B cell (primary cell): ENCODE data around the gene STMN3. TPM values are rescaled to one million over a fixed set of nuclear protein-coding genes. Genes with fewer than 3 reads are reported as not detected.

ENCODE experiments used
- ATAC-seq: fragments of 200-7000 bp; cut with Tn5 transposase; one replicate; pipeline ENCODE4 v1.10.0; 2021; ENCODE audit warnings: low read depth, mild to moderate bottlenecking, moderate number of reproducible peaks, moderate library complexity
- CTCF ChIA-PET: fragments of 350-600 bp; sonication (Branson Sonifier 250); formaldehyde crosslinking; loops from one replicate; lab custom pipeline; 2021; ENCODE audit warnings: antibody characterized with exemption, inconsistent platforms; lab: Charles Lee
- POLR2A ChIA-PET: fragments of 350-600 bp; sonication (Branson Sonifier 250); formaldehyde crosslinking; loops from one replicate; lab custom pipeline; 2021; ENCODE audit warnings: antibody characterized with exemption; lab: Charles Lee
- DNase-seq: peaks from one replicate; pipeline ENCODE4 v3.0.0; 2013
- H2AFZ ChIP-seq: 2 replicates; pipeline ENCODE4 v1.6.1; 2012; ENCODE audit warnings: mild to moderate bottlenecking, low read depth, low read length; ENCODE audit not compliant: insufficient read depth, poor library complexity, severe bottlenecking
- H3K27ac ChIP-seq, 2 donors: 1 replicate in 1 of 2; 2 replicates in 1 of 2; pipeline ENCODE4 v1.5.1; 2012 to 2013; ENCODE audit warnings: low read length in 2 of 2, mild to moderate bottlenecking in 2 of 2, moderate library complexity in 1 of 2
- H3K27me3 ChIP-seq, 4 experiments: fragments of 200-600 bp in 1 of 4; sonication (generic) in 1 of 4; replicated peaks in 1 of 4; 1 replicate in 2 of 4; 2 replicates in 2 of 4; pipeline versions ENCODE4 v1.6.1 to v1.7.0; 2013 to 2016; ENCODE audit warnings: low read length in 3 of 4, mild to moderate bottlenecking in 2 of 4, mixed read lengths in 1 of 4, moderate library complexity in 1 of 4; ENCODE audit not compliant: insufficient read depth in 4 of 4, control insufficient read depth in 3 of 4; ENCODE audit errors: control extremely low read depth in 1 of 4
- H3K36me3 ChIP-seq, 2 experiments: replicated peaks in 1 of 2; 1 replicate in 1 of 2; 2 replicates in 1 of 2; pipeline versions ENCODE4 v1.6.1 to v1.7.1; 2013; ENCODE audit warnings: low read length in 1 of 2; ENCODE audit not compliant: insufficient read depth in 2 of 2, control insufficient read depth in 1 of 2; ENCODE audit errors: control extremely low read depth in 1 of 2, extremely low read depth in 1 of 2
- H3K4me1 ChIP-seq, 2 donors: fragments of 200-600 bp in 1 of 2; sonication (generic) in 1 of 2; 1 replicate in 1 of 2; 2 replicates in 1 of 2; pipeline versions ENCODE4 v1.5.1 to v1.6.1; 2013 to 2017; ENCODE audit warnings: low read length in 2 of 2; ENCODE audit not compliant: control insufficient read depth in 2 of 2, insufficient read depth in 2 of 2
- H3K4me2 ChIP-seq: replicated peaks from 2 replicates; pipeline ENCODE3; 2012; ENCODE audit warnings: mild to moderate bottlenecking, low read depth, low read length; ENCODE audit not compliant: poor library complexity, severe bottlenecking
- H3K4me3 ChIP-seq, 5 experiments: fragments of 200-600 bp in 1 of 5; sonication (generic) in 1 of 5; 1 replicate in 3 of 5; 2 replicates in 2 of 5; pipeline versions ENCODE4 v1.5.1 to v1.7.0; 2011 to 2016; ENCODE audit warnings: low read length in 4 of 5, mild to moderate bottlenecking in 4 of 5, low read depth in 2 of 5, control low read depth in 1 of 5, moderate library complexity in 1 of 5; ENCODE audit not compliant: insufficient read depth in 1 of 5; ENCODE audit errors: control extremely low read depth in 1 of 5, extremely low read depth in 1 of 5
- H3K79me2 ChIP-seq: fragments of 200-600 bp; sonication (generic); one replicate; pipeline ENCODE4 v1.6.0; 2016; ENCODE audit warnings: low read length; ENCODE audit not compliant: control insufficient read depth, insufficient read depth
- H3K9ac ChIP-seq: fragments of 200-600 bp; sonication (generic); 2 replicates; pipeline ENCODE4 v1.6.1; 2017; ENCODE audit warnings: mild to moderate bottlenecking, low read length, moderate library complexity
- H3K9me3 ChIP-seq, 3 donors: one replicate each; pipeline versions ENCODE4 v1.6.1 to v1.7.1; 2013; ENCODE audit warnings: low read length in 2 of 3; ENCODE audit not compliant: control insufficient read depth in 2 of 3, insufficient read depth in 1 of 3; ENCODE audit errors: control extremely low read depth in 1 of 3
- H4K20me1 ChIP-seq: 2 replicates; pipeline ENCODE4 v1.6.0; 2012; ENCODE audit warnings: mild to moderate bottlenecking, low read length; ENCODE audit not compliant: insufficient read depth, control insufficient read depth, poor library complexity, severe bottlenecking
- H3K27ac Mint-ChIP-seq: one replicate; pipeline ENCODE4 v1.8.0; 2021; ENCODE audit warnings: mixed read lengths
- H3K27me3 Mint-ChIP-seq: one replicate; pipeline ENCODE4 v1.8.0; 2021; ENCODE audit warnings: mixed read lengths
- H3K4me1 Mint-ChIP-seq: one replicate; pipeline ENCODE4 v1.8.0; 2021; ENCODE audit warnings: mixed read lengths
- H3K4me3 Mint-ChIP-seq: one replicate; pipeline ENCODE4 v1.8.0; 2021; ENCODE audit warnings: mixed read lengths
- H3K9me3 Mint-ChIP-seq: one replicate; pipeline ENCODE4 v1.8.0; 2022; ENCODE audit warnings: mixed read lengths; ENCODE audit not compliant: insufficient read depth
- CTCF ChIP-seq: fragments of 200-600 bp; IDR thresholded peaks from one replicate; pipeline ENCODE4 v1.8.0; 2022; ENCODE audit warnings: antibody characterized with exemption, mild to moderate bottlenecking
- EZH2 ChIP-seq: IDR thresholded peaks from 2 replicates; pipeline ENCODE4 v1.6.1; 2012; ENCODE audit warnings: borderline replicate concordance, low read depth, mild to moderate bottlenecking, moderate library complexity, low read length; ENCODE audit not compliant: insufficient read depth, poor library complexity, severe bottlenecking
- whole genome bisulfite sequencing: methylation state at CpG from one replicate; pipeline ENCODE4 v1.1.5; 2013; ENCODE audit warnings: missing lambda C conversion rate; ENCODE audit not compliant: insufficient coverage; 5-methylcytosine and 5-hydroxymethylcytosine counted together
- intact Hi-C: fragments of 100-400 bp; cut with micrococcal nuclease; formaldehyde crosslinking; loops from one replicate; pipeline ENCODE4 v1.10.0; 2022
- polyA plus RNA-seq: library from polyadenylated mRNA; depleted of rRNA; stranded (reverse); fragments of >200 nt; gene quantifications from 2 replicates; pipeline ENCODE4 v1.2.3, GENCODE V29; 2012
- total RNA-seq, 2 donors: library from RNA; stranded (reverse); fragments of 120-200 nt in 1 of 2; gene quantifications; 1 replicate in 1 of 2; 2 replicates in 1 of 2; pipeline versions ENCODE4 v1.2.3 to v1.2.4, GENCODE V29; 2013 to 2022

Gene STMN3
- total and polyA plus RNA-seq, 2 donors (not counting 1 experiment from before 2014, with no cell fraction given), result 35.0 to 59.4 TPM

DNA sequence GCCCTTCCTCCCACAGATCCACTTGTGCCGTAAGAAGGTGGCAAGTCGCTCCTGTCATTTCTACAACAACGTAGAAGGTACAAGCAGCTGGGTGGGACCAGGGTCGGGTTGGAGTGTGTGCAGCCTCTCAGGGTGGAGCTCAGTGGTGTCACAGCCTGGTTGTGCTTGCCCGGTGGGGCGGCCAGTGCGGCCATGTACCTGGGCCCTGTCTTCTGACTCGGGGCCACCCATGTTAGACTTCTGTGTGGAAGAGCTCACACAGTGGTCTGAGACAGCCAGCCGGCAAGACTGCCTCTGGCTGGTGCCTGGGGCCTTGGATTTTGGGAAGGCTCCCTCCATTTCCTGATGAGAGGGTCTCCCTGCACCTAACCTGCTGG, 9.6 kb upstream of the STMN3 start:
- H3K9me3 Mint-ChIP-seq, result no peaks in the 10 kb centered on the region

More for the DNA sequence above, 9.6 kb upstream of the STMN3 start:
- no peaks in the 10 kb centered on the region for H3K9me3 ChIP-seq
- H3K27ac ChIP-seq, result no peak overlapping the region
- intact Hi-C loops, result no loop called here
- no peak for TF ChIP-seq EZH2
- TF ChIP-seq CTCF, result no peak
- H4K20me1 ChIP-seq, result no peaks in the 10 kb centered on the region
- no peak overlapping the region for H2AFZ ChIP-seq
- no peak overlapping the region for H3K4me3 ChIP-seq
- H3K4me2 ChIP-seq, result no peak overlapping the region
- 98% methylated on average over 9 of the region's 9 CpGs for WGBS
- H3K9ac ChIP-seq, result no peak overlapping the region
- peaks cover 7 to 12% of the 10 kb centered on the region in 2 donors for H3K4me1 ChIP-seq
- H3K27ac Mint-ChIP-seq, result no peak overlapping the region
- ATAC-seq, result no peak
- peaks cover 0 to 29% of the 10 kb centered on the region in 2 experiments for H3K36me3 ChIP-seq
- ChIA-PET POLR2A (no interaction called here), CTCF (interaction anchor here (1.2 kb wide), 1 partner anchor 14 kb away, joined by 4 read pairs; no protein-coding TSS in a partner anchor)
- H3K27me3 ChIP-seq, result no peaks in the 10 kb centered on the region
- H3K79me2 ChIP-seq, result peaks cover 18% of the 10 kb centered on the region
- DNase-seq, result no peak
- no peak overlapping the region for H3K4me3 Mint-ChIP-seq
- H3K4me1 Mint-ChIP-seq, result peaks cover 13% of the 10 kb centered on the region
- no peaks in the 10 kb centered on the region for H3K27me3 Mint-ChIP-seq
